ENCODE data around the gene RFX3.

The RFX3 gene

DNA sequence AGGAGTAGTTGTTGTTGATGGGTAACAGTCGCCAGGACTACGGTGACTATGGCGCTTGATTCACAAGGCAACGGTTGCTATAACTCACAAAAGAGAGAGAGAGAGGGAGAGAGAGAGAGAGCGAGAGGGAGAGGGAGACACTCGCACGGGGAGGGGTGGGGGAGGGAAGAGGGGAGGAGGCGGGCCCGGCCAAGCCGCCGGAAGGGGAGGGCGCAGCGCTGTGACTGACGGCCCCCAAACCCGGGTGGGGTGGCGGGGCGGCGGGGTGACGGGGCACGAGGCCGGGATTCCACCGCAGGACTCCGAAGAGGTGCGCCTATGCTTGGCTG lies at the start of gene RFX3:
Gene RFX3 (minus strand): TSS at position 166 of the 329 bp plus-strand sequence. CDS start 130,413 bp downstream, outside the sequence.
- TF ChIP-seq, protein P1, sequence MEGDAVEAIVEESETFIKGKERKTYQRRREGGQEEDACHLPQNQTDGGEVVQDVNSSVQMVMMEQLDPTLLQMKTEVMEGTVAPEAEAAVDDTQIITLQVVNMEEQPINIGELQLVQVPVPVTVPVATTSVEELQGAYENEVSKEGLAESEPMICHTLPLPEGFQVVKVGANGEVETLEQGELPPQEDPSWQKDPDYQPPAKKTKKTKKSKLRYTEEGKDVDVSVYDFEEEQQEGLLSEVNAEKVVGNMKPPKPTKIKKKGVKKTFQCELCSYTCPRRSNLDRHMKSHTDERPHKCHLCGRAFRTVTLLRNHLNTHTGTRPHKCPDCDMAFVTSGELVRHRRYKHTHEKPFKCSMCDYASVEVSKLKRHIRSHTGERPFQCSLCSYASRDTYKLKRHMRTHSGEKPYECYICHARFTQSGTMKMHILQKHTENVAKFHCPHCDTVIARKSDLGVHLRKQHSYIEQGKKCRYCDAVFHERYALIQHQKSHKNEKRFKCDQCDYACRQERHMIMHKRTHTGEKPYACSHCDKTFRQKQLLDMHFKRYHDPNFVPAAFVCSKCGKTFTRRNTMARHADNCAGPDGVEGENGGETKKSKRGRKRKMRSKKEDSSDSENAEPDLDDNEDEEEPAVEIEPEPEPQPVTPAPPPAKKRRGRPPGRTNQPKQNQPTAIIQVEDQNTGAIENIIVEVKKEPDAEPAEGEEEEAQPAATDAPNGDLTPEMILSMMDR (IDR thresholded peaks at IDR 0.05; ENCODE audit: borderline replicate concordance, extremely low read depth, low read length, poor library complexity, severe bottlenecking), result no peak
- no peak for TF ChIP-seq EZH2 (IDR thresholded peaks at IDR 0.05; ENCODE audit: borderline replicate concordance, low read depth, low read length, severe bottlenecking)
- Histone ChIP-seq H4K20me1 (ENCODE audit: insufficient read depth, low read length) (no peaks in the 10 kb centered on the region), H3K9ac (ENCODE audit: low read depth, low read length) (peak within 1 kb of the TSS; percentile 97), H3K27me3 (ENCODE audit: insufficient read depth, low read length, poor library complexity) (no peaks in the 10 kb centered on the region), H3K4me1 (ENCODE audit: insufficient read depth, low read length) (peaks cover 52% of the 10 kb centered on the region), H3K36me3 (ENCODE audit: insufficient read depth, low read length) (peaks cover 2% of the 10 kb centered on the region; the same call in 1 of the 2 replicates), H3K9me3 (ENCODE audit: insufficient read depth, low read length, severe bottlenecking) (no peaks in the 10 kb centered on the region), H3K4me2 (ENCODE audit: insufficient read depth, low read length) (peak within 1 kb of the TSS; percentile 80), H2AFZ (ENCODE audit: low read depth, low read length) (peak within 1 kb of the TSS; percentile 93), H3K79me2 (ENCODE audit: insufficient read depth, low read length) (peaks cover 73% of the 10 kb centered on the region), H3K4me3 (ENCODE audit: low read depth in 1 of 2, low read length in 2 of 2) (peak within 1 kb of the TSS; percentile 77 to 100), H3K27ac (ENCODE audit: low read length) (peak within 1 kb of the TSS; percentile 100)
- ATAC-seq (ENCODE audit: insufficient read depth, low read depth) (peak; percentile 68), DNase-seq (peak; percentile 88)

DNA sequence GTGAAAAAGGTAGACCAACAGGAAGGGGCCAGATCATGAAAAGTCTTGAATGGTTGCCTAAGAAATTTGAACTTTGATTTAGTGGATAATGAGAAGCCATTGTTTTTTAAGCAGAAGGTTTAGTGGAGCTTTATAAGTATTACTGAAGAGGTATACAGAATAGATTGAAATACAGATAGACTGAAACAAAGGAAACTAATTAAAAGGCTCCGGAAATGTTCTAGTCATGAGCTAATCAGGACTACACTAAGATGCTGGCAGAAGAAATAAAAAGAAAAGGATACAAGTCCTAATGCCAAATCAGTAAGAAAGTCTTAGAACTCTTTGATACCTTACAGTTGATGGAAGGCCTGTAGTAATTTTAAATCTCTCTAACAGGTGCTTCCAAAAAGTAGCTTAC lies 45.7 kb upstream of the RFX3 start:
- DNase-seq (no peak), ATAC-seq (ENCODE audit: insufficient read depth, low read depth) (no peak)
- Histone ChIP-seq H3K4me2 (ENCODE audit: insufficient read depth, low read length) (no peak overlapping the region), H3K4me1 (ENCODE audit: insufficient read depth, low read length) (no peaks in the 10 kb centered on the region), H4K20me1 (ENCODE audit: insufficient read depth, low read length) (no peaks in the 10 kb centered on the region), H2AFZ (ENCODE audit: low read depth, low read length) (no peak overlapping the region), H3K79me2 (ENCODE audit: insufficient read depth, low read length) (no peaks in the 10 kb centered on the region), H3K9me3 (ENCODE audit: insufficient read depth, low read length, severe bottlenecking) (no peaks in the 10 kb centered on the region), H3K27ac (ENCODE audit: low read length) (no peak overlapping the region), H3K9ac (ENCODE audit: low read depth, low read length) (no peak overlapping the region), H3K27me3 (ENCODE audit: insufficient read depth, low read length, poor library complexity) (no peaks in the 10 kb centered on the region), H3K36me3 (ENCODE audit: insufficient read depth, low read length) (no peaks in the 10 kb centered on the region), H3K4me3 (ENCODE audit: low read depth in 1 of 2, low read length in 2 of 2) (no peak overlapping the region)
- no peak for TF ChIP-seq EZH2 (IDR thresholded peaks at IDR 0.05; ENCODE audit: borderline replicate concordance, low read depth, low read length, severe bottlenecking)
- TF ChIP-seq, protein P1 (IDR thresholded peaks at IDR 0.05; ENCODE audit: borderline replicate concordance, extremely low read depth, low read length, poor library complexity, severe bottlenecking), result no peak

DNA sequence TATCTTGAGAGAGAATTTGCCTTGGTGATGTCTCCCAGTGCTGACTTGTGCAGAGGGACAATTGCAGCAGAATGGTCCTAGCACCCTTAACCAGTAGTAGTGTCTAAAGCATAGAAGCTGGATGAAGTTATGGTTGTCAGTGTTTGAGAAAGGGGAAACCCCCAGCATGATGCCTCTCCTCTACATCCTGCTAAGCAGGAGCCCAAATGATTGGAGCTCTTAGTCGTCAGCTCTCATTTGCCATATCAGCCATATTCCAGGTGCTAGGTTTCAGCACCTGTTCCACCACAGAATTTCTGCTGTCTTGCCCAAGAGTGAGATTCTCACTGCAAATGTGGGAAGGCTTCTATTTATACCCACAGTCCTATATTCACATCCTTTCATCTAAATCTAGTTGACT lies 43.7 kb upstream of the RFX3 start:
- Histone ChIP-seq H3K79me2 (ENCODE audit: insufficient read depth, low read length) (no peaks in the 10 kb centered on the region), H4K20me1 (ENCODE audit: insufficient read depth, low read length) (no peaks in the 10 kb centered on the region), H3K4me1 (ENCODE audit: insufficient read depth, low read length) (no peaks in the 10 kb centered on the region), H3K27ac (ENCODE audit: low read length) (no peak overlapping the region), H3K27me3 (ENCODE audit: insufficient read depth, low read length, poor library complexity) (no peaks in the 10 kb centered on the region), H3K4me2 (ENCODE audit: insufficient read depth, low read length) (no peak overlapping the region), H2AFZ (ENCODE audit: low read depth, low read length) (no peak overlapping the region), H3K9me3 (ENCODE audit: insufficient read depth, low read length, severe bottlenecking) (no peaks in the 10 kb centered on the region), H3K9ac (ENCODE audit: low read depth, low read length) (no peak overlapping the region), H3K36me3 (ENCODE audit: insufficient read depth, low read length) (no peaks in the 10 kb centered on the region), H3K4me3 (ENCODE audit: low read depth in 1 of 2, low read length in 2 of 2) (no peak overlapping the region)
- no peak for TF ChIP-seq EZH2 (IDR thresholded peaks at IDR 0.05; ENCODE audit: borderline replicate concordance, low read depth, low read length, severe bottlenecking)
- TF ChIP-seq, protein P1 (IDR thresholded peaks at IDR 0.05; ENCODE audit: borderline replicate concordance, extremely low read depth, low read length, poor library complexity, severe bottlenecking), result no peak
- DNase-seq (no peak), ATAC-seq (ENCODE audit: insufficient read depth, low read depth) (no peak)

DNA sequence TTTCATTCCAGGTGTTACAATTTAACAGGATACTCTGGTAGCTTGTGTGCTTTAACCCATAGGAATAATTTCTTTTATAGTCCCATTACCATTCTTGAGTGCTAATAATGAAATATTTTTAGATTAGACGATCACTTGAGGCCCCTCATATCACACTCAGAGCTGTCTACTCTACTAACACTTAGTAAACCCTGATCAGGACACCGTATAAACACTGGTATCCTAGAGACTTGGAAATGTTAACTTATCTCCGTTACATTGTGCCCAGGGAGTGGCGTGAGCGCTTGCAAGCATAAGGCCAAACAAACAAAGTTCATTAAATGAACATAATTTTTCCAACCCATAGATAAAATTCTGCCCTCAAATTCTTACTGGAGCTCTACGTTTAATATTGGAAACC lies 42.2 kb upstream of the RFX3 start:
- H3K36me3 ChIP-seq (ENCODE audit: insufficient read depth, low read length), result no peaks in the 10 kb centered on the region
- ATAC-seq (ENCODE audit: insufficient read depth, low read depth) (no peak), DNase-seq (no peak)
- no peak overlapping the region for H3K4me2 ChIP-seq (ENCODE audit: insufficient read depth, low read length)
- no peaks in the 10 kb centered on the region for H3K9me3 ChIP-seq (ENCODE audit: insufficient read depth, low read length, severe bottlenecking)
- H2AFZ ChIP-seq (ENCODE audit: low read depth, low read length), result no peak overlapping the region
- no peaks in the 10 kb centered on the region for H3K27me3 ChIP-seq (ENCODE audit: insufficient read depth, low read length, poor library complexity)
- H3K79me2 ChIP-seq (ENCODE audit: insufficient read depth, low read length), result no peaks in the 10 kb centered on the region
- no peak overlapping the region for H3K4me3 ChIP-seq (ENCODE audit: low read depth in 1 of 2, low read length in 2 of 2)
- no peak overlapping the region for H3K9ac ChIP-seq (ENCODE audit: low read depth, low read length)
- H3K4me1 ChIP-seq (ENCODE audit: insufficient read depth, low read length), result no peaks in the 10 kb centered on the region
- no peak overlapping the region for H3K27ac ChIP-seq (ENCODE audit: low read length)
- no peak for TF ChIP-seq EZH2 (IDR thresholded peaks at IDR 0.05; ENCODE audit: borderline replicate concordance, low read depth, low read length, severe bottlenecking)
- TF ChIP-seq, protein P1 (IDR thresholded peaks at IDR 0.05; ENCODE audit: borderline replicate concordance, extremely low read depth, low read length, poor library complexity, severe bottlenecking), result no peak
- H4K20me1 ChIP-seq (ENCODE audit: insufficient read depth, low read length), result no peaks in the 10 kb centered on the region
